HCT116 (cell line): ENCODE data around the gene AKR1E2. TPM values are rescaled to one million over a fixed set of nuclear protein-coding genes. Genes with fewer than 3 reads are reported as not detected.

ENCODE experiments used
- ATAC-seq: fragments of 200-7000 bp; cut with Tn5 transposase; 2 replicates; pipeline ENCODE4 v1.9.1; 2020; ENCODE audit warnings: mild to moderate bottlenecking, moderate library complexity
- BruUV-seq: library from RNA; stranded (reverse); fragments of 400-500 nt; replicated peaks from 2 replicates; lab custom pipeline; 2021; lab: Mats Ljungman, UMichigan
- CTCF ChIA-PET: fragments of 300-600 bp; sonication (Branson Sonifier 250); formaldehyde crosslinking; loops from one replicate; lab custom pipeline; 2021; ENCODE audit warnings: antibody characterized with exemption; lab: Charles Lee
- POLR2A ChIA-PET: fragments of 300-600, 350-600 bp; sonication (Branson Sonifier 250); formaldehyde crosslinking; loops from one replicate; lab custom pipeline; 2021; ENCODE audit warnings: antibody characterized with exemption; lab: Charles Lee
- RAD21 ChIA-PET, 2 experiments: fragments of 300-600 bp; sonication (Branson Sonifier 250); formaldehyde crosslinking; loops; one replicate each; lab custom pipeline; 2023; ENCODE audit warnings: low total read pairs in 2 of 2; ENCODE audit not compliant: uncharacterized antibody in 2 of 2, unreplicated experiment in 2 of 2, low non-redundant PET in 1 of 2; lab: Charles Lee
- DNase-seq: peaks from one replicate; pipeline ENCODE4 v3.0.0-alpha.2; 2010; ENCODE audit warnings: low read depth, low spot score
- H2AFZ ChIP-seq: fragments of 200-600 bp; shearing (Covaris generic), sonication (generic); 2 replicates; pipeline ENCODE4 v1.6.1; 2017; ENCODE audit warnings: low read depth, mixed run types, mixed read lengths, antibody characterized with exemption, low read length; ENCODE audit not compliant: poor library complexity, severe bottlenecking
- H3K27ac ChIP-seq: 2 replicates; pipeline ENCODE4 v1.5.1; 2012; ENCODE audit warnings: low read depth, low read length
- H3K27me3 ChIP-seq: fragments of 200-600 bp; sonication (generic); 2 replicates; pipeline ENCODE4 v1.6.1; 2016; ENCODE audit warnings: mixed run types, low read length, mixed read lengths; ENCODE audit not compliant: insufficient read depth
- H3K36me3 ChIP-seq, 2 experiments: fragments of 200-500 bp in 1 of 2; fragments of 200-600 bp in 1 of 2; sonication (Bioruptor generic) in 1 of 2; sonication (generic) in 1 of 2; 2 replicates each; pipeline versions ENCODE4 v1.5.1 to v1.6.1; 2014 to 2016; ENCODE audit warnings: low read length in 2 of 2, inconsistent platforms in 1 of 2, mixed read lengths in 1 of 2, mixed run types in 1 of 2; ENCODE audit not compliant: insufficient read depth in 2 of 2, control insufficient read depth in 1 of 2
- H3K4me1 ChIP-seq, 2 experiments: fragments of 200-600 bp in 1 of 2; sonication (generic) in 1 of 2; 2 replicates each; pipeline versions ENCODE4 v1.5.1 to v1.6.1; 2012 to 2017; ENCODE audit warnings: low read length in 2 of 2, inconsistent platforms in 1 of 2, mild to moderate bottlenecking in 1 of 2, mixed read lengths in 1 of 2, mixed run types in 1 of 2, moderate library complexity in 1 of 2; ENCODE audit not compliant: insufficient read depth in 2 of 2, control insufficient read depth in 1 of 2
- H3K4me2 ChIP-seq: fragments of 200-600 bp; sonication (generic); 2 replicates; pipeline ENCODE4 v1.6.1; 2017; ENCODE audit warnings: mixed run types, low read length, mixed read lengths
- H3K4me3 ChIP-seq, 2 experiments: fragments of 200-600 bp in 1 of 2; sonication (generic) in 1 of 2; replicated peaks in 1 of 2; 2 replicates each; pipeline ENCODE4 v1.5.1; 2011 to 2016; ENCODE audit warnings: low read length in 2 of 2, control low read depth in 1 of 2, low read depth in 1 of 2, mild to moderate bottlenecking in 1 of 2, mixed read lengths in 1 of 2, mixed run types in 1 of 2
- H3K79me2 ChIP-seq: fragments of 200-600 bp; sonication (generic); 2 replicates; pipeline ENCODE4 v1.6.1; 2017; ENCODE audit warnings: mild to moderate bottlenecking, mixed run types, low read length, moderate library complexity, mixed read lengths; ENCODE audit not compliant: insufficient read depth
- H3K9ac ChIP-seq: fragments of 200-600 bp; sonication (generic); 2 replicates; pipeline ENCODE4 v1.6.1; 2016; ENCODE audit warnings: low read length, mixed read lengths
- H3K9me2 ChIP-seq: fragments of 200-600 bp; sonication (generic), shearing (Covaris generic); 2 replicates; pipeline ENCODE4 v1.6.1; 2017; ENCODE audit warnings: mixed run types, mild to moderate bottlenecking, moderate library complexity; ENCODE audit not compliant: insufficient read depth
- H3K9me3 ChIP-seq, 2 experiments: fragments of 200-500 bp in 1 of 2; fragments of 200-600 bp in 1 of 2; sonication (Bioruptor generic) in 1 of 2; sonication (generic) in 1 of 2; 2 replicates each; pipeline ENCODE4 v1.6.1; 2014 to 2017; ENCODE audit warnings: low read length in 2 of 2, mixed read lengths in 2 of 2, inconsistent platforms in 1 of 2, low read depth in 1 of 2, mild to moderate bottlenecking in 1 of 2, mixed run types in 1 of 2, moderate library complexity in 1 of 2; ENCODE audit not compliant: control insufficient read depth in 1 of 2, insufficient read depth in 1 of 2
- H4K20me1 ChIP-seq: fragments of 200-600 bp; sonication (generic), shearing (Covaris generic); 2 replicates; pipeline ENCODE4 v1.6.1; 2017; ENCODE audit warnings: mixed run types, mild to moderate bottlenecking, moderate library complexity; ENCODE audit not compliant: insufficient read depth
- ATF3 ChIP-seq: IDR thresholded peaks from 2 replicates; pipeline ENCODE4 v1.6.1; 2012
- ELF1 ChIP-seq: IDR thresholded peaks from 2 replicates; pipeline ENCODE4 v1.6.1; 2012; ENCODE audit warnings: low read depth, borderline replicate concordance
- EZH2phosphoT487 ChIP-seq: fragments of 200-600 bp; IDR thresholded peaks from 2 replicates; pipeline ENCODE4 v1.6.1; 2018; ENCODE audit warnings: antibody characterized with exemption, borderline replicate concordance
- POLR2AphosphoS5 ChIP-seq: IDR thresholded peaks from 2 replicates; pipeline ENCODE4 v1.6.1; 2011; ENCODE audit warnings: mild to moderate bottlenecking, low read depth, low read length, moderate library complexity
- RAD21 ChIP-seq: IDR thresholded peaks from 2 replicates; pipeline ENCODE4 v1.6.1; 2012; ENCODE audit warnings: low read depth, mild to moderate bottlenecking
- REST ChIP-seq: IDR thresholded peaks from 2 replicates; pipeline ENCODE4 v1.6.1; 2012; ENCODE audit warnings: low read depth
- YY1 ChIP-seq: IDR thresholded peaks from 2 replicates; pipeline ENCODE4 v1.6.1; 2011; ENCODE audit warnings: low read length, low read depth, moderate library complexity, mild to moderate bottlenecking; ENCODE audit not compliant: insufficient replicate concordance; ENCODE audit errors: extremely low read depth
- ZFX ChIP-seq: fragments of 450-650 bp; IDR thresholded peaks from 2 replicates; pipeline ENCODE4 v1.6.1; 2017
- intact Hi-C: fragments of 100-400 bp; cut with micrococcal nuclease; formaldehyde crosslinking; loops from 2 replicates; pipeline ENCODE4 v1.10.0; 2022
- total RNA-seq: library from RNA; stranded (reverse); gene quantifications from one replicate; pipeline ENCODE4 v1.2.1, GENCODE V29; 2021; ENCODE audit not compliant: unreplicated experiment
- TF ChIP-seq, protein P1 (sequence below): IDR thresholded peaks from 2 replicates; pipeline ENCODE4 v1.6.1; 2011; ENCODE audit warnings: mild to moderate bottlenecking, low read length, moderate library complexity; ENCODE audit not compliant: insufficient replicate concordance; ENCODE audit errors: extremely low read depth

Gene AKR1E2
- total RNA-seq, 1 experiment from 2014 or later = 5.0 TPM

DNA sequence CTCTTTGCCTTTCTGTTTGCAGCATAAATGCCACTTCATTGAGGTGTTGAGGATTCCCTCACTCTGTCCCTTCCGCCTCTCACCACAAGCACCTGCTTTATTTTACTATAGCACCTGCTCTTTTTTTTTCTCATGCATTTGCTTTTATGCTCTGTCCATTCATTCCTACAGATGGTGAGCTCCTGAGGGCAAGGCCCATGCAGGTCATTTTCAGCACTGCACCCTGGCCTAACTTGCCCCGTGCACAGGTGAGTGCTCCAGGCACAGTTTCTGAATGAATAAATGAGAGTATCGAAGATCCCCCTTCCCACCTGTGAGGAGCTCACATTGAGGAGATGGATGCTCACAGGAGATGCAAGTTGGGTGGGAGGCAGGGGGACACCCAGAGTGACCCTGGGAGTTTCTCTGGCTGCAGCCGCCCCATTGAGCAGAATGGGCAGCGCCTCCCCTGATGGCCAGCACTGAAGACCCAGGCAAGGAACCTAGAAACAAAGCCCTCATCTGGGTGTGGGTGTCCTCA is 1.2 kb upstream of the AKR1E2 start:
- Histone ChIP-seq H3K79me2 (no peaks in the 10 kb centered on the region), H3K36me3 (no peaks in the 10 kb centered on the region), H2AFZ (no peak overlapping the region), H3K4me3 (no peak overlapping the region), H3K27me3 (no peaks in the 10 kb centered on the region), H3K9ac (no peak overlapping the region), H3K4me1 (peaks cover 0 to 17% of the 10 kb centered on the region in 2 experiments; a peak in 1 of 4 replicates), H3K27ac (no peak overlapping the region), H4K20me1 (no peaks in the 10 kb centered on the region), H3K4me2 (no peak overlapping the region), H3K9me3 (no peaks in the 10 kb centered on the region), H3K9me2 (no peaks in the 10 kb centered on the region)
- ChIA-PET CTCF (no interaction called here), POLR2A (no interaction called here), RAD21 (no interaction called here)
- no peak for ATAC-seq
- DNase-seq = no peak
- BruUV-seq = no TSS peak
- intact Hi-C loops = no loop called here
- no peak for TF ChIP-seq YY1
- TF ChIP-seq, protein P1, sequence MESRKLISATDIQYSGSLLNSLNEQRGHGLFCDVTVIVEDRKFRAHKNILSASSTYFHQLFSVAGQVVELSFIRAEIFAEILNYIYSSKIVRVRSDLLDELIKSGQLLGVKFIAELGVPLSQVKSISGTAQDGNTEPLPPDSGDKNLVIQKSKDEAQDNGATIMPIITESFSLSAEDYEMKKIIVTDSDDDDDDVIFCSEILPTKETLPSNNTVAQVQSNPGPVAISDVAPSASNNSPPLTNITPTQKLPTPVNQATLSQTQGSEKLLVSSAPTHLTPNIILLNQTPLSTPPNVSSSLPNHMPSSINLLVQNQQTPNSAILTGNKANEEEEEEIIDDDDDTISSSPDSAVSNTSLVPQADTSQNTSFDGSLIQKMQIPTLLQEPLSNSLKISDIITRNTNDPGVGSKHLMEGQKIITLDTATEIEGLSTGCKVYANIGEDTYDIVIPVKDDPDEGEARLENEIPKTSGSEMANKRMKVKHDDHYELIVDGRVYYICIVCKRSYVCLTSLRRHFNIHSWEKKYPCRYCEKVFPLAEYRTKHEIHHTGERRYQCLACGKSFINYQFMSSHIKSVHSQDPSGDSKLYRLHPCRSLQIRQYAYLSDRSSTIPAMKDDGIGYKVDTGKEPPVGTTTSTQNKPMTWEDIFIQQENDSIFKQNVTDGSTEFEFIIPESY = no peak
- TF ChIP-seq RAD21 = no peak
- no peak for TF ChIP-seq EZH2phosphoT487
- no peak for TF ChIP-seq ATF3
- TF ChIP-seq ELF1 = no peak
- no peak for TF ChIP-seq ZFX
- no peak for TF ChIP-seq POLR2AphosphoS5
- TF ChIP-seq REST = no peak
